NK-92 treated with Interleukin-12 subunit alpha and Interleukin-12 subunit beta, amount 100 ng/mL, for 24 hours (cell line): ENCODE data around the gene NDUFS7.

Source experiments
- DNase-seq: peaks from one replicate; lab custom pipeline; 2025; lab: John Stamatoyannopoulos, UW

NDUFS7 gene

DNA sequence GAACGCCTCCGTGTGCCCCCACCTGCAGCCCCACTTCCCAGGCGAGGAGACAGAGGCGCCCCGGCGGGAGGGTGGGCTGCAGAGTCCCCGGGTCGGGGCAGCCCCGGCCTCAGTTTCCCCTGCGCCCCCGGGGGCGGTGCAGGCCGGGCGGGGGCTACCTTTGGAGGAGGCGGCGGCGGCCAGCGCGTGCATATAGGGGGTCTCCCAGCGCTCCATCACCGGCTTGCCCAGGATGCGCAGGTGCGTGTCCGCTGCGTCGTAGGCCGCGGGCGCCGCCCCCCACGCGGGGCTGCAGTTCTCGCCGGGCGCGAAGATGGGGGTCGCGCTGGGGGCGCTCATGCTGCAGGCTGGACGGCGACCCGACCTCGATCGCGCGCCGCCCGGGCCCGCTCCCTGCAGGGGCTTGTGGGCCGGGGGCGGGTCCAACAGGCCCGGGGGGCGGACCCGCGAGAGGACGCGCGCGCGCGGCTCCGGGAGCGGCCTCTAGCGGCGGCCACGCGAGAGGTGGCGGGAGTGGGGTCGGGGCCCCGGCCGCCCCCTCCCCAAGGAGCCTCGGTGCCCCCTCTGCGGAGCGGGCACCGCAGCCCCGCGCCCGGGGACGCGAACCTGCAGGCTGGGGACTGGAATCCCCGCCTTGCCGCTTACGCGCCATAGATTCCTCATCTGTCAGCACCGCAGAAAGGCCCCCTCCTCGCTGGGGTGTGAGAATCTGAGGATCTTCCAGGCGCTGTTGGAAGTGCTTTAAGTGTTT is 17.6 kb downstream of the NDUFS7 start, which contains the start of gene GAMT:
TSS of gene GAMT (minus strand) at position 405 of the 751 bp plus-strand sequence. CDS start at position 339, 66 bp downstream.
- DNase-seq, result peak; percentile 37

GRCh38 chr19:1401889-1402217 is 18.1 kb downstream of the NDUFS7 start:
- no peak for DNase-seq

DNA sequence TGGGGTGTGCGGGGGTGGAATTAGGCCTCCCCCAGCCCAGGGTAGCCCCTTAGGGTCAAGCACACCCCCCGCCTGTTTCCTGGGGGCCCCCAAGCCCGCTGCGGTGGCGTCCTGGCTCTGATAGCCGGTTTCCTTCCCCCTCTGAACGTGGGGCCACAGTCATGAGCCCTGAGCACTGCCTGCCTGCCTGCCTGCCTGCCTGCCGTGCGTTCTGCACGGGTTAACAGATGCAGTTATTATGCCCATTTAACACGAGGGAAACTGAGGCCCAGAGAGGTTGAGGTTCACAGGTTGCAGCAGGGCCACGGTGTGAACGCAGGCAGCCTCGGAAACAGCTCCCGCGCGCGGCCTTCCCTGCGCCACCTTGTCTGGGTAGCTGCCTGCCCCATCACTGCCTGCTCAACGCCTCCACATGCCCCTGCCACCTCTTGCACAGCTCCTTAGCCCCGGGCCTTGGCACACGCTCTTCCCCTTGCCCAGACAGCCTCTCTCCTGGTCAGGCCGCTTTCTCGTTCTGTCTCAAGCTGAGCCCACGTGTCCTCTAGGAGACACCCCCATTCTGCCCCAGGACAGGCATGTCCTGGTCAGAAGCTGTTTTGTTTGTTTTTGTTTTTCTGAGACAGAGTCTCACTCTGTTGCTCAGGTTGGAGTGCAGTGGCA is 18.8 kb downstream of the NDUFS7 start:
- DNase-seq, result no peak

DNA sequence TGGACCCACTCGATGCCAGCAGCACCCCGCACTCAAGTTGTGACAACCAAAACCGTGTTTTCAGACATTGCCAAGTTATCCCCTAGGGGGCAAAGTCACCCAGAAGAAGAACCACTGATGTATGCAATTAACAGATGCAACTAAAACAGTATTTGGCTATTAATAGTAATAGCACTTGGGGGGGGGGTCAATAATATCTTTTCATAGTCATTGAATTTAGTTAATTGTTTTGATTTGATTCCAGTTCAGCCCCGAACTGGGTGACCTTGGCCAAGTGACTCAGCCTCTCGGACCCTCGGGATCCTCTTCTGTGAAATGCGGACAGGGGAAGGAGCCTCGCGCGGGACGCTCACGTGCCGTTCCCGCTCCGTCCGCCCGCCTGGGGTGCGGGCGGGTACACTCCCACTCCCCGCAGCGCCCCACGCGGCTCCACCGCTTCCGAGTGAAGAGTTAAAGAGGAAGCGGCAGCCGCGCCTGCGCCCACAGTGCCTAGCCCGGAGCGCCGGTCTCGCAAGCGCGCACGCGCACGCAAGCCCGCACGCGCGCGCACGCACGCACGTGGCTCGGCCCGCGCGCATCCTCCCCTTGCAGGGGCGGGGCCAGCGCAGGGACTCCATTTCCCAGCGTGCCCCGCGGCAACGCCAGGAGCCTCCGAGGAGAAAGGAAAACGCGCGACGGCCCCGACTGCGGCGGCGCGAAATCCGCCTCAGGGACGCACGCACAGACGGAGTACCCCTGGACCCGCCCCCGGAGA is 23.2 kb downstream of the NDUFS7 start:
- DNase-seq, result peak; percentile 98

- no peak for DNase-seq
Observed at GRCh38 chr19:1407528-1408299, 24.0 kb downstream of the NDUFS7 start, which contains the start of gene DAZAP1. Gene DAZAP1, plus strand, starts transcription at chr19:1407586. Its CDS starts 188 bp downstream, at chr19:1407774.

DNA sequence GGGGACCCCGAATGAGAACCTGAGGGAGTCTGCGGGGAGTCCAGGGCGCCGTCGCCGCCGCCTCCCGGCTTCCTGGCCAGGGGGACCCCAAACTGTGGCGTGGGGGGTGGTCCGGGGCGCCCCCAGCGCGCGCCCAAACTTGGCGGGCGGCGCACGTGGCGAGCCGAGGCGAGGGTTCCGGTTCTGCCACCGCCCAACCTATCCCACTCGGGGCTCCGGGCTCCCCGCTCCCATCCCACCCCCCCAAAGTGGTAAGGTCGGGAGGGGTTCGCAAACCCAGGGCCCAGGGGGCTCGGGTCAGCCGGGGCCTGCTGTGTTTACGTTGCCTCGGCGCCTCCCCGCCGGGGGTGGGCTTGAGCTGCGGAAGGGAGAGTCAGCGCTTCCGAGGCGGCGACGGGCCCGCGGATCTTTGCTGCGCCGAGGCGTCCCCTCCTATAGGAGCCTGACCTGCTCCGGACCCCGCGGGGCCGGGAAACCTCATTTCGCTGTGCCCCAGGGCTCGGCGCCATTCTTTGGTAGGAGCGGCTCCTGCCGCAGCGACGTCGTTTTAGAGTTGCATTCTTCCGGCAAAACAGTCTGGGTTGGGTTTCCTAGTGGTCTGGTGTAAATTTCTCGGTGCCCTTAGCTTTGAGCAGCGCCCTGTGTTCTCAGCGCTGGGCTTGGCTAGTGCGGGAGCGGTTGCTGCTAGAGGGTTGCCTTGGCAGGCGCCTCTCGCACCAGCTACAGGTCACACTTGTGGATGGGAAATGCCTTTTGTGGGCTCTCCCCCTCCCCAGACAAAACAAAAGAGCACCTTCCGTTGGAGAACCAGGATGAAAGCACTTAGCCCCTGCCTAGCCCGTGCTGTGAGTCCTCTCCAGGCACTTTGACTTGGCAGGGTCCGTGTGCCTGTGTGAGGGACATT is 24.8 kb downstream of the NDUFS7 start:
- peak; percentile 40 for DNase-seq

DNA sequence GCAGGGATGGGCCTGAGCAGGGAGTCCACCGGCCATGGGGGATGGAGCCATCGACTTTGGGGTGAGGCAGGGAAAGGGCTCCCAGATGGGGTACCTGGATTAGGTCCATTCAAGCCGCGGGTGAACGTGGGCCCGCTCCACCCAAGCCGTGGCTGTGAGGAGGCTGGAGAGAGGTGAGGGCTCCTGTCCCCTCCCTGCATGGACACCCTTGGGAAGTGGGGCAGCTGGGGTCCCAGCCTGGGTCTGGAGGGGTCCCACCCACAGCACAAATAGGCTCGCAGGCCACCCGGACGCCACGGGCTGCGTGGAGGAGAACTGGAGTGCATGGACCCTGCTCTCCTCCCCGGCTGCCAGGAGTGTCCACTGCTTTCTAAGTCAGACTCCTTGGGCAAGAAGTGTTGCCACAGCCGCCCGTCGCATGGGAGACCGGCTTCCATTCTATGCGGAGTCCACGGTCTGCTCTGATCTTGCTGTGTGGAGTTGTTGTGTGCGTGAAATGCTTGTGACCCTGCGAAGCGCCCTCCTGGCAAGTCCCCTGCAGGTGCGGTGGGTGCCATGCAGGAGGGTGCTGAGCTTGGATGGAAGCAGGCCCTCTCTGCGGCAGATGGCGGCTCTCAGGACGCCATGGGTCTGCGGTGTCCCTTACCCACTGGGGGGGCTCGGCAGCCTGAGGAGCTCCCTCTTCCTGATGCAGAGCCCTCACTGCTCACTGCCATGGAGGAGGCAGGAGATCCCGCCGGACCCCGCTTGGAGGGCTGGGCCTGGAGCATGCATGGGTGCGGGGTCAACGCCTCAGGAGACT is 25.7 kb downstream of the NDUFS7 start:
- no peak for DNase-seq

DNA sequence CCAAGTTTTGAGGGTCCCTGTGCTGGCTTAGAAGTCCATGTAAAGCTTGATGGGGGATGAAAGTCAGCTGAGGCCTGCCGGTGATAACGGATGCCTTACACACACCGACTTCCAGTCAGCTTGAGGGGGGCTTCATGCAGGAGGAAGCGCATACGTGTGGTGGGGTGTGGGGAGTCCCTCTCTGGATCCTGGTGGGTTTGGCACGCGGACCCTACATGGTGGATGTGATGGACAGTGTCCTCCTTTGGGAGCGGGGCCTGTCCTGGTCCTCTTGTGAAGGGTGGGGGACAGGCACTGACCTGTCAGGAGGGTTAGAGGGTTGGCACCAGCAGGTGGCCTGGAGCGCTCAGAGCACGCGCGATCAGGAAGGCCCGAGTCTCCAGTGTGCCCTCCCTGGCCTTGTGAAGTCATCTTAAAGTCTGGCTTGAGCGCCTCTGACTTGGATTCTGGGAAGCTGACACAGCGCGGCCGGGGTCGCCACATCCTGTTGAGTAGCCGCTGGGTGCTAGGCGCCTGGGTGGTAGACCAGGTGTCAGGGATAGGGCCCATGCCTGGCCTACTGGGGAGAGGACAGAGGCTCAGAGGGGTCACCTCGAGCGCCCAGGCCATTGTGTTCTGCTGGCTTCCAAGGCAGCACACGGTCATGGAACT is 26.6 kb downstream of the NDUFS7 start:
- no peak for DNase-seq

DNA sequence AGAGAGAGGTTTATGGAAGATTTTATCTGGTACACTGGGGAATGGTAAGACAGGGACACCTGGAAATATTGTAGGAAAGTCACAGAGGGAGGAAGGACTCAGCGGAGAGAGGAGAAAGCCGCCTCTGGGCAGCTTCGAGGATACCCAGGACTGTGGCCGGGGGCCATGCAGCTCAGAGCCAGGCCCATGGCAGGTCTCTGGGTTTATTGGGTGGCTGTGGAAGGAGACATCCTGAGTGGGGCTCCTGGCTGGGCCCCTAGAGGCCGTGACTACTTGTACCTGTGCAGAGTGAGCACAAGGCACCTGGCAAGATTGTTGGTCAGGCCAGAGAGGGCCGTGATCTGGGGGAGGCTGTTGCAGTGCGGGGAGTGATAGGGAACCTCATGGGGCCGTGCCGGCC is 27.1 kb downstream of the NDUFS7 start:
- no peak for DNase-seq

DNA sequence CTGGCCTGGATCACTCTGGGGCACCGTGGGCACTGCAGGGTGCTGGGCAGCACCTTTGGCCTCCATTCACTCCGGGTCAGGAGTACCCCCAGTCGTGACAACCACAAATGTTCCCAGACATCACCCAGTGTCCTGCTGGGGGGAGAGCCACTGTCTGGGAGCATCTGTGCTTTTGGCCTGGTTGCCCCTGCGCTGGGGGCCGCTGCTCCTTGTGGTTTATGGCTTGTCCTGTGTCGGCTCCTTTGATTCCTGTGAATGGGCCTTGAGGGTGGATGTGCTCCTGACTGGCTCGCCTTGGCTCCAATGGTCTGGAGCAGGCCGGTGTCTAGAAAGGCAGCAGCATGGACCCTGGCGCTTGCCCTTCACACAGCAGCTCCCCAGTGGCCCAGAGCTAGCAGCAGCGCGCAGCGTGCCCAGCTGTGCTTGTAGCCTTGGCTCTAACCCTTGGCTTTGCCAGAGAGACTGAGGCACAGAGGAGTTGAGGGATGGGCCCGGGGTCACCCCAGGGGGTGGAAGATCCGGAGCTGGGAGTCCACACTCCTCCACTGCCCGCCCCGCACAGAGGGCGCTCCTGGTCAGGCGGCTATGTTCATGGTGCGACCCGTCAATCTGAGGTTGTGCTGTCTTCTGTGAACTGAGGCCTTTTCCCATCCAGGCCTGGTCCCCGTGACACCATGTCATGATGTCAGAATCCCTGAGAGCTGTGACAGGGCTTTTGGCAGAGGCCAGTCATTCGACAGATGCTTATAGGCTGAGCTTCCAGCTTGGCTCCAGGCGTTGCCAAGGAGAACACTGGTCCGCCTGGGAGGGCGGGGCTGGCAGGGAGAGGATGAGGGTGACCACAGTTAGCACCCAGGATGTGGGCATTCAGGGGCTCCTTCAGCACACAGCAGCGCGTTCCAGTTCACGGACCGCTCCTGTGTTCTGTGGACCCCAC is 27.8 kb downstream of the NDUFS7 start:
- DNase-seq, result no peak

DNA sequence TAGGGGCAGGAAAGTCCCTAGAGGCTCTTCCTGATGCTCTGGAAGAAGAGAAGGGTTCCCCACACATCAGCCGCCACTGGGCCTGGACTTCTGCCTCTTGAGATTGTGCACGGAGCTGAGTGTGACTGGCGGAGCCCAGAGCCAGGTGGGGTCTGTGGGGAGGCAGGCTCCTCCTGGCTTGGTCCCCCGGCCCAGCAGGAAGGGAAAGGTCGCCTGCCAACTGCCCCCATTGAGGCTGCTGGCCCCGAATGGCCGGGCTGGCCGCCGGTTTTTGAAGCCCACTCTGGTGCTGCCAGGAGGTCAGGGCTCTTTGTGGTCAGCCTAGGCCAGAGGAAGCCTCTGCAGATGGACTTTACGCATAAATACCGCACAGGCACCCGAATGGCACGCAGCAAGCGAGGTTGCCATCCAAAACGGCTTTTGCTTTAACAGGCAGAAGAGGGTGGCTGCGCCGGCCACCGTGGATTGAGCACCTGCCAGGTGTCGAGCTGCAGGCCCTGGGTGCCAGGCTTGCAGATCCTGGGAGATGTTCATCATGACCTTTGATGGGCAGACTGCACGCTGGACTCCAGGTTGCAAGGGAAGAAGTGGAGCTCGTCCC is 28.7 kb downstream of the NDUFS7 start:
- DNase-seq, result no peak

GRCh38 chr19:1412995-1413800 is 29.5 kb downstream of the NDUFS7 start:
- DNase-seq, result no peak

GRCh38 chr19:1416014-1416841 is 32.5 kb downstream of the NDUFS7 start:
- DNase-seq, result no peak

DNA sequence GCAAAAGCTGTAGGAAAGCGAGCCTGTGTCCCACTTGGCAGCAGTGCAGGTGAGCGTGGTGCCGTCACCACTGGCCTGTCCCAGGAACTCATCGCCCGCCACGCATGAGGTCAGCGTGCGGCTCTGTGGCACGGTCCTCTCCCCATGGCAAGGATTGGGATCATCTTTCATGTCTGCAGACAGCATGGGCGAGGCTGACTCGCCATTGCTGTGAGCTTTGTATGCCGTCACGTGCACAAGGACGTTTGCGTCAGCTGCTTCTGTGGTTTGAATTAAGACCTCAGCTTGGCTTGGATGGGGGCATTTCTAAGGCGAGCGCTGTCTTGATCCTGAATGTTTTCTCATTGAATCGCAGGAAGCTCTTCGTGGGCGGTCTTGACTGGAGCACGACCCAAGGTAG is 33.4 kb downstream of the NDUFS7 start:
- no peak for DNase-seq

DNA sequence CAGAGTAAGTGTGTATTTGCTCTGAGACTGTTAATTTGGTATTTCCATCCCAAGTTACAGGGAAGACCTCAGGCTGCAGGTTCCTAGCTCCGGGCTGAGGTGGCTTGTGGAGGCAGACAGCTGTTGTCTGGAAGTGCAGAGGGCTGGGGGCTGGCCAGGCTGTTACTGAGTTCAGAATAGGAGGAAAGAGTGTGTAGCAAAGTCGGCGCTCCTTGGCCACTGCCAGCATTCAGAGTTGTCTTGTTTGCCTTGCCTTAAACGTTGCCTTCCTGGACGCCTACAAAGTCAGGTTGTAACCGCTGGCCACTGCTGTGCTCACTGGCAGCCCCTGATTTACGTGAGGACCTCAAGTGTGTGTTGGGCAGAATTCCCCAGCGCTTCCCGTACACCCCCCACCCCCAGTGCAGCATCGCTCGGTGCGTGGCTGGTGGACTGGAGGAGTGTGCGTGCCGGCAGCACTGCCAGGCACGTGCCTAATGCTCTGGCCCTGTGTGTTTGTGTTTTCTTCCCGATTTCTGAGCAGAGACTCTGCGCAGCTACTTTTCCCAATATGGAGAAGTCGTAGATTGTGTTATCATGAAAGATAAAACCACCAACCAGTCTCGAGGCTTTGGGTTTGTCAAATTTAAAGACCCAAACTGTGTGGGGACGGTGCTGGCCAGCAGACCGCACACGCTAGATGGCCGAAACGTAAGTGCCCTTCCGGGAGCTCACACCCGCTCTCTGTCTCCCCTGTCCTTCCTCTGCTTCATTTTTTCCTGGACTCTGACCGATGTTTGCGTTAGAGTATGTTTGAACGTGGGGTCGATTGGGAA is 34.2 kb downstream of the NDUFS7 start:
- DNase-seq, result no peak

GRCh38 chr19:1418496-1418775 is 34.7 kb downstream of the NDUFS7 start:
- no peak for DNase-seq
